ENCODE data around the gene GFOD1.

GRCh38 chr6:13383328-13384163 lies 103.9 kb downstream of the GFOD1 start:
- TF ChIP-seq CTCF (IDR thresholded peaks at IDR 0.05) (peak in 3 of 4 experiments; percentile 40 to 52 (median 42)), POLR2AphosphoS5 (IDR thresholded peaks at IDR 0.05) (peak; percentile 49), POLR2A (IDR thresholded peaks at IDR 0.05) (no peak)

All from gastroesophageal sphincter (tissue), 3 donors.